ENCODE results near the gene TULP4. TPM values are rescaled to one million over a fixed set of nuclear protein-coding genes. Genes with fewer than 3 reads are reported as not detected.

The TULP4 gene
- total and polyA plus RNA-seq, 2 donors (not counting 1 experiment from before 2014, with no cell fraction given), result 12.0 to 90.0 TPM

DNA sequence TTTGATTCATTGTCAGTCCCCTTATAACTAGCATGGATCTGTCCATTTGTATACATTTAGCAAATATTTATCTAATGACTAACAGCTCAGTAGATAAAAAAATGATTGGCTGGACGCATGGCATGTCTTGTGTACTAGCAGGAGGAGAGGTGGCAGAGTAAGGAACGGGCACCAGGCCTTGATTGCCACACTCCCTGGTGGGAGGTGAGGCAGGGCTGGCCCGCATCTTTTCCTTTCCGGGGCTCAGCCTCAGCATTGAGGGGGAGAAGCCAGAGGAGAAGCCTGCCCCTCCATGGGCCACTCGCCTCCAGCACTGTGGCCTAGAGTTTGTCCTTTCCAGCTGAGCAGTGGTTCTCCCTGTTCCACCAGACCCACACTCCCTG lies 162.7 kb downstream of the TULP4 start:
- CTCF ChIA-PET, result no interaction called here
- no peaks in the 10 kb centered on the region for H3K27me3 Mint-ChIP-seq

More for the DNA sequence above, 162.7 kb downstream of the TULP4 start:
- Histone ChIP-seq H3K4me2 (replicated peaks; ENCODE audit: low read depth, low read length, poor library complexity, severe bottlenecking) (peak overlapping the region; percentile 29), H3K27me3 (replicated peaks in 1 of 4; ENCODE audit: control extremely low read depth in 1 of 4, control insufficient read depth in 3 of 4, insufficient read depth in 4 of 4, low read length in 3 of 4) (no peaks in the 10 kb centered on the region), H2AFZ (ENCODE audit: insufficient read depth, low read depth, low read length, poor library complexity, severe bottlenecking) (no peak overlapping the region), H3K9me3 (ENCODE audit: control extremely low read depth in 1 of 3, control insufficient read depth in 2 of 3, insufficient read depth in 1 of 3, low read length in 2 of 3) (no peaks in the 10 kb centered on the region), H3K9ac (ENCODE audit: low read length) (no peak overlapping the region), H3K4me1 (ENCODE audit: control insufficient read depth in 2 of 2, insufficient read depth in 2 of 2, low read length in 2 of 2) (peaks cover 4 to 23% of the 10 kb centered on the region in 2 donors), H3K27ac (ENCODE audit: low read length in 2 of 2) (no peak overlapping the region), H3K4me3 (ENCODE audit: control extremely low read depth in 1 of 5, extremely low read depth in 1 of 5, insufficient read depth in 1 of 5, low read depth in 2 of 5, low read length in 4 of 5) (no peak overlapping the region), H3K79me2 (ENCODE audit: control insufficient read depth, insufficient read depth, low read length) (no peaks in the 10 kb centered on the region), H4K20me1 (ENCODE audit: control insufficient read depth, insufficient read depth, low read length, poor library complexity, severe bottlenecking) (no peaks in the 10 kb centered on the region), H3K36me3 (replicated peaks in 1 of 2; ENCODE audit: control extremely low read depth in 1 of 2, control insufficient read depth in 1 of 2, extremely low read depth in 1 of 2, insufficient read depth in 2 of 2, low read length in 1 of 2) (peaks cover 4 to 18% of the 10 kb centered on the region in 2 experiments)
- TF ChIP-seq CTCF (IDR thresholded peaks at IDR 0.05), result no peak
- no peak for TF ChIP-seq EZH2 (IDR thresholded peaks at IDR 0.05; ENCODE audit: borderline replicate concordance, insufficient read depth, low read depth, low read length, poor library complexity, severe bottlenecking)
- intact Hi-C loops (cut with micrococcal nuclease), result loop anchor here (10.0 kb wide), 1 partner anchor 80 kb away; no protein-coding TSS in a partner anchor
- ATAC-seq (ENCODE audit: low read depth), result no peak
- POLR2A ChIA-PET, result no interaction called here
- Mint-ChIP-seq H3K9me3 (ENCODE audit: insufficient read depth) (no peaks in the 10 kb centered on the region), H3K4me3 (peak overlapping the region; percentile 46), H3K4me1 (peaks cover 36% of the 10 kb centered on the region), H3K27ac (peak overlapping the region; percentile 69)
- no peak for DNase-seq
- 75% methylated on average over 5 of the region's 5 CpGs for WGBS (ENCODE audit: insufficient coverage)
